HG02840 (cell line): ENCODE results near the gene OARD1.
A peak's percentile ranks its signal among the peaks of the same experiment; 100 is the strongest.
"Not testable (repeated sequence)": the region's sequence is repeated elsewhere in the genome, so short reads cannot be mapped to it uniquely, and the experiment has no call there.

ENCODE experiments used
- ATAC-seq: cut with Tn5 transposase; IDR thresholded peaks from one replicate; pipeline ENCODE4 v1.9.1; 2021; ENCODE audit warnings: mild to moderate bottlenecking, moderate library complexity, moderate number of reproducible peaks; ENCODE audit not compliant: unreplicated experiment, low FRiP score

Gene OARD1

GRCh38 chr6:41071923-41072835 is at the start of gene OARD1:
Gene OARD1, minus strand, starts transcription at chr6:41072356. Its CDS starts 722 bp downstream, at chr6:41071634.
- ATAC-seq = peak; percentile 69

- ATAC-seq = no peak
These were observed 47.9 kb upstream of the OARD1 start for GRCh38 chr6:41120058-41120457.

- no peak for ATAC-seq
These were observed 47.4 kb upstream of the OARD1 start for GRCh38 chr6:41119508-41119907.

GRCh38 chr6:41115027-41115426 is 42.9 kb upstream of the OARD1 start:
- ATAC-seq = not testable (repeated sequence)

- ATAC-seq = no peak
These were observed 38.9 kb upstream of the OARD1 start for GRCh38 chr6:41111017-41111416.

- ATAC-seq = no peak
These were observed 31.7 kb upstream of the OARD1 start for GRCh38 chr6:41103847-41104246.

GRCh38 chr6:41100871-41101287 is 28.7 kb upstream of the OARD1 start:
- no peak for ATAC-seq

- ATAC-seq = no peak
These were observed 26.2 kb upstream of the OARD1 start for GRCh38 chr6:41098366-41098765.

- ATAC-seq = no peak
These were observed 25.4 kb upstream of the OARD1 start for GRCh38 chr6:41097467-41098090.

- ATAC-seq = no peak
These were observed 21.6 kb upstream of the OARD1 start for GRCh38 chr6:41093729-41094128.

GRCh38 chr6:41092421-41093140 is 20.4 kb upstream of the OARD1 start:
- ATAC-seq = no peak

GRCh38 chr6:41090841-41091761 is 18.9 kb upstream of the OARD1 start:
- ATAC-seq = no peak

GRCh38 chr6:41088451-41088850 is 16.3 kb upstream of the OARD1 start:
- no peak for ATAC-seq

- no peak for ATAC-seq
These were observed 13.0 kb upstream of the OARD1 start for GRCh38 chr6:41085182-41085581.

- ATAC-seq = no peak
These were observed 10.9 kb upstream of the OARD1 start for GRCh38 chr6:41083072-41083471.

GRCh38 chr6:41080621-41081020 is 8.5 kb upstream of the OARD1 start:
- no peak for ATAC-seq

- ATAC-seq = no peak
These were observed 6.9 kb upstream of the OARD1 start for GRCh38 chr6:41079080-41079479.

GRCh38 chr6:41078101-41078500 is 5.9 kb upstream of the OARD1 start:
- ATAC-seq = no peak

GRCh38 chr6:41077536-41077935 is 5.4 kb upstream of the OARD1 start:
- ATAC-seq = no peak
